GM18502 (cell line): ENCODE data around the gene RBM39.
"Not testable (repeated sequence)": the region's sequence is repeated elsewhere in the genome, so short reads cannot be mapped to it uniquely, and the experiment has no call there.

Experiments used
- ATAC-seq: cut with Tn5 transposase; IDR thresholded peaks from one replicate; pipeline ENCODE4 v1.9.1; 2021; ENCODE audit warnings: mild to moderate bottlenecking; ENCODE audit not compliant: unreplicated experiment, poor library complexity

Gene RBM39

GRCh38 chr20:35757098-35757705, 15.1 kb upstream of the RBM39 start:
- no peak for ATAC-seq

- ATAC-seq, result no peak
These were observed 14.3 kb upstream of the RBM39 start for GRCh38 chr20:35756404-35756803.

GRCh38 chr20:35750611-35751010, 8.6 kb upstream of the RBM39 start:
- ATAC-seq, result no peak

- ATAC-seq, result not testable (repeated sequence)
These were observed 2.4 kb upstream of the RBM39 start for GRCh38 chr20:35744492-35744841.

- ATAC-seq, result no peak
These were observed 1.8 kb upstream of the RBM39 start for GRCh38 chr20:35743693-35744491.

GRCh38 chr20:35742741-35743523, 872 bp upstream of the RBM39 start:
- no peak for ATAC-seq

GRCh38 chr20:35739294-35740163, 2.5 kb downstream of the RBM39 start:
- ATAC-seq, result no peak

- no peak for ATAC-seq
These were observed 3.5 kb downstream of the RBM39 start for GRCh38 chr20:35738410-35739179.

GRCh38 chr20:35737865-35738333, 4.2 kb downstream of the RBM39 start:
- ATAC-seq, result no peak

GRCh38 chr20:35735826-35736470, 6.1 kb downstream of the RBM39 start:
- ATAC-seq, result no peak

GRCh38 chr20:35734777-35735649, 7.0 kb downstream of the RBM39 start:
- ATAC-seq, result no peak

- no peak for ATAC-seq
These were observed 7.7 kb downstream of the RBM39 start for GRCh38 chr20:35734374-35734773.

GRCh38 chr20:35732644-35732982, 9.4 kb downstream of the RBM39 start:
- ATAC-seq, result no peak

GRCh38 chr20:35731862-35732643, 10.0 kb downstream of the RBM39 start:
- no peak for ATAC-seq

- no peak for ATAC-seq
These were observed 10.6 kb downstream of the RBM39 start for GRCh38 chr20:35731469-35731788.

GRCh38 chr20:35730583-35731468, 11.2 kb downstream of the RBM39 start:
- ATAC-seq, result no peak
